Gastroesophageal sphincter (tissue), 4 donors: ENCODE data around the gene RUNX3. TPM values are rescaled to one million over a fixed set of nuclear protein-coding genes. Genes with fewer than 3 reads are reported as not detected.
A peak's percentile ranks its signal among the peaks of the same experiment; 100 is the strongest.

Experiments
- ATAC-seq: fragments of 150-250 bp; one replicate; pipeline ENCODE4 v1.9.1; 2016; ENCODE audit warnings: mild to moderate bottlenecking, moderate library complexity
- H3K27ac ChIP-seq, 4 donors: fragments of 200-600 bp; sonication (generic) in 3 of 4; 1 replicate in 3 of 4; 2 replicates in 1 of 4; pipeline ENCODE4 v1.5.1; 2016 to 2019
- H3K27me3 ChIP-seq: fragments of 200-600 bp; sonication (generic); one replicate; pipeline ENCODE4 v1.5.1; 2019
- H3K36me3 ChIP-seq, 2 donors: fragments of 200-600 bp; sonication (generic); one replicate each; pipeline ENCODE4 v1.5.1; 2019; ENCODE audit warnings: control low read depth in 1 of 2
- H3K4me1 ChIP-seq, 3 donors: fragments of 200-600 bp; sonication (generic); 1 replicate in 2 of 3; 2 replicates in 1 of 3; pipeline ENCODE4 v1.5.1; 2016 to 2019; ENCODE audit warnings: control low read depth in 2 of 3
- H3K4me3 ChIP-seq, 2 donors: fragments of 200-600 bp; sonication (generic); one replicate each; pipeline ENCODE4 v1.5.1; 2019; ENCODE audit warnings: mild to moderate bottlenecking in 1 of 2, moderate library complexity in 1 of 2
- H3K9me3 ChIP-seq, 3 donors: fragments of 200-600 bp; sonication (generic); one replicate each; pipeline ENCODE4 v1.5.1; 2017 to 2019; ENCODE audit warnings: control low read depth in 2 of 3
- EP300 ChIP-seq: sonication (generic); formaldehyde crosslinking; IDR thresholded peaks from one replicate; pipeline ENCODE4 v1.6.1; 2017; ENCODE audit warnings: antibody characterized with exemption, mild to moderate bottlenecking
- POLR2A ChIP-seq, 2 donors: fragments of 450-650 bp; IDR thresholded peaks; one replicate each; pipeline ENCODE4 v1.6.1; 2017; ENCODE audit warnings: antibody characterized with exemption in 2 of 2, mild to moderate bottlenecking in 2 of 2, moderate library complexity in 1 of 2
- POLR2AphosphoS5 ChIP-seq: sonication (generic); formaldehyde crosslinking; IDR thresholded peaks from one replicate; pipeline ENCODE4 v1.6.1; 2017; ENCODE audit warnings: antibody characterized with exemption
- WGBS, 2 donors: methylation state at CpG; one replicate each; pipeline ENCODE4 v1.1.5; 2018; ENCODE audit warnings: low coverage in 1 of 2; 5-methylcytosine and 5-hydroxymethylcytosine counted together
- total RNA-seq, 4 donors: library from RNA; depleted of rRNA; stranded (reverse); fragments of >200 nt; gene quantifications; one replicate each; pipeline ENCODE4 v1.1.0, GENCODE V29; 2016
- TF ChIP-seq, protein P1 (sequence below), 4 experiments: fragments of 200-600 bp in 2 of 4; fragments of 450-650 bp in 2 of 4; sonication (generic) in 1 of 4; IDR thresholded peaks; one replicate each; pipeline ENCODE4 v1.5.1; 2017 to 2019; ENCODE audit warnings: antibody characterized with exemption in 4 of 4, mild to moderate bottlenecking in 2 of 4, moderate library complexity in 2 of 4

RUNX3 gene
- total RNA-seq, 4 donors from 2014 or later: 0.62 to 2.0 (median 1.3) TPM

GRCh38 chr1:24929398-24930259, 447 bp downstream of the RUNX3 start:
- Histone ChIP-seq H3K27ac (peak overlapping the region in 3 of 4 donors; percentile 17 to 68 (median 63)), H3K36me3 (no peaks in the 10 kb centered on the region), H3K9me3 (no peaks in the 10 kb centered on the region), H3K4me1 (peaks cover 0 to 47% (median 23%) of the 10 kb centered on the region in 3 donors), H3K4me3 (peak overlapping the region; percentile 23 to 46), H3K27me3 (peaks cover 100% of the 10 kb centered on the region)
- 0% methylated on average over 7 of the region's 129 CpGs; no CpG with 5 or more reads in 1 of the 2 donors for WGBS, 2 donors
- ATAC-seq: peak; percentile 29
- TF ChIP-seq, protein P1, sequence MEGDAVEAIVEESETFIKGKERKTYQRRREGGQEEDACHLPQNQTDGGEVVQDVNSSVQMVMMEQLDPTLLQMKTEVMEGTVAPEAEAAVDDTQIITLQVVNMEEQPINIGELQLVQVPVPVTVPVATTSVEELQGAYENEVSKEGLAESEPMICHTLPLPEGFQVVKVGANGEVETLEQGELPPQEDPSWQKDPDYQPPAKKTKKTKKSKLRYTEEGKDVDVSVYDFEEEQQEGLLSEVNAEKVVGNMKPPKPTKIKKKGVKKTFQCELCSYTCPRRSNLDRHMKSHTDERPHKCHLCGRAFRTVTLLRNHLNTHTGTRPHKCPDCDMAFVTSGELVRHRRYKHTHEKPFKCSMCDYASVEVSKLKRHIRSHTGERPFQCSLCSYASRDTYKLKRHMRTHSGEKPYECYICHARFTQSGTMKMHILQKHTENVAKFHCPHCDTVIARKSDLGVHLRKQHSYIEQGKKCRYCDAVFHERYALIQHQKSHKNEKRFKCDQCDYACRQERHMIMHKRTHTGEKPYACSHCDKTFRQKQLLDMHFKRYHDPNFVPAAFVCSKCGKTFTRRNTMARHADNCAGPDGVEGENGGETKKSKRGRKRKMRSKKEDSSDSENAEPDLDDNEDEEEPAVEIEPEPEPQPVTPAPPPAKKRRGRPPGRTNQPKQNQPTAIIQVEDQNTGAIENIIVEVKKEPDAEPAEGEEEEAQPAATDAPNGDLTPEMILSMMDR (IDR thresholded peaks at IDR 0.05): no peak
- TF ChIP-seq POLR2A (IDR thresholded peaks at IDR 0.05) (no peak), EP300 (no peak)

DNA sequence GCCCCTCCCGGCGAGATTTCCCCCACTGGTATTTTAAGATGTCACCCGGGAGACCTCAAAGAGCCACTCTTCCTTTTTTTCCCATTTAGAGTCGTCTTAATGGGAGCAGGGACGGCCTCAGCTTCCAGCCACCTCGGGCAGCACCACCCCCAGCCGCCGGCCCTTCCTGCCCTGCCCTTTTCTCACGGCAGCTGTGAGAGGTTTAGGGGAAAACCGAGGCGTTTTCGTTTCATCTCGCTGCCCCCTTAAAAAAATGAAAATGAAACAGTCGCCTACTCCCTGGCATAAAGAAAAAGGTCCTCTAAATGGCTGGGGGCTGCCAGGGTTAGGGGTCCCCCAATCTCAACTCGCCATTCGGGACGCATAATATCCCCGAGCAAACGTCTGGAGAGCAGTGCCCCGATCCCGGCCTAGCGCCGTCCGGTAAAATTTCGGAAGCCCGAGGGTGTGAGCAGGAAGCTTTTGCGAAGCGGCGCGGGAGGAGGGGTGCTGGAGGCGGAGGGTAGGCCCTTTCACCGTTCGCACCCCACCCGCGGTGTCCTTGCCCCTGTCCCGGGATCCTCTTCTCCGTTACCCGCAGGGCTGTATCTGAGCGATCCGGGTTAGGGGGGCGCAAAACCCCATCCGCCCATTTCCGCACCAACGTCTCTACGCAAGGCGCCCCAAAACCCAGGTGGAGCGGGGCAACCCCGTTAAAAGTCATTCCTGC, 1.2 kb downstream of the RUNX3 start:
- peaks cover 100% of the 10 kb centered on the region for H3K27me3 ChIP-seq
- H3K4me3 ChIP-seq: peak overlapping the region; percentile 23 to 46
- whole genome bisulfite sequencing, 2 donors: 0 to 5% methylated on average over 3 to 14 of the region's 48 CpGs
- peak overlapping the region in 2 of 4 donors; percentile 63 to 68 for H3K27ac ChIP-seq
- no peak for TF ChIP-seq POLR2A (IDR thresholded peaks at IDR 0.05)
- TF ChIP-seq, protein P1 (IDR thresholded peaks at IDR 0.05): no peak
- no peak for TF ChIP-seq POLR2AphosphoS5
- TF ChIP-seq EP300: no peak
- H3K9me3 ChIP-seq: no peaks in the 10 kb centered on the region
- ATAC-seq: no peak
- peaks cover 0 to 47% (median 23%) of the 10 kb centered on the region in 3 donors for H3K4me1 ChIP-seq
- no peaks in the 10 kb centered on the region for H3K36me3 ChIP-seq

GRCh38 chr1:24927988-24928688, 1.9 kb downstream of the RUNX3 start:
- Histone ChIP-seq H3K4me3 (peak overlapping the region in 1 of 2 donors; percentile 46), H3K9me3 (no peaks in the 10 kb centered on the region), H3K4me1 (peaks cover 0 to 47% (median 23%) of the 10 kb centered on the region in 3 donors), H3K36me3 (no peaks in the 10 kb centered on the region), H3K27ac (no peak overlapping the region), H3K27me3 (peaks cover 100% of the 10 kb centered on the region)
- TF ChIP-seq POLR2AphosphoS5: peak; percentile 62
- TF ChIP-seq, protein P1 (IDR thresholded peaks at IDR 0.05): no peak
- WGBS, 2 donors: 8 to 9% methylated on average over 12 to 13 of the region's 15 CpGs
- ATAC-seq: no peak

- Histone ChIP-seq H3K4me3 (peak overlapping the region in 1 of 2 donors; percentile 46), H3K36me3 (no peaks in the 10 kb centered on the region), H3K27ac (no peak overlapping the region), H3K27me3 (peaks cover 98% of the 10 kb centered on the region), H3K4me1 (peaks cover 0 to 44% (median 23%) of the 10 kb centered on the region in 3 donors), H3K9me3 (no peaks in the 10 kb centered on the region)
- ATAC-seq: no peak
- TF ChIP-seq POLR2AphosphoS5 (no peak), EP300 (no peak), POLR2A (IDR thresholded peaks at IDR 0.05) (no peak)
- TF ChIP-seq, protein P1 (IDR thresholded peaks at IDR 0.05): no peak
- WGBS, 2 donors: 30% methylated on average over 2 of the region's 17 CpGs; no CpG with 5 or more reads in 1 of the 2 donors
Observed at GRCh38 chr1:24927473-24927872, 2.6 kb downstream of the RUNX3 start.
